MM.1S (cell line): ENCODE results near the gene PXYLP1.

ENCODE experiments used
- CTCF ChIP-seq: fragments of 300-600 bp; sonication (generic); IDR thresholded peaks from 2 replicates; pipeline ENCODE4 v1.5.1; 2016; ENCODE audit warnings: antibody characterized with exemption, low read length, mixed read lengths
- EZH2 ChIP-seq: fragments of 300-600 bp; sonication (generic); optimal IDR thresholded peaks from 2 replicates; pipeline ENCODE3; 2017; ENCODE audit warnings: low read depth, mild to moderate bottlenecking, antibody characterized with exemption, low read length, mixed read lengths

GRCh38 chr3:141330718-141331376 is 99.2 kb downstream of the PXYLP1 start:
- TF ChIP-seq CTCF: no peak
- no peak for TF ChIP-seq EZH2
